ENCODE measurements around the gene MCU. TPM values are rescaled to one million over a fixed set of nuclear protein-coding genes. Genes with fewer than 3 reads are reported as not detected.
"Not testable (repeated sequence)": the region's sequence is repeated elsewhere in the genome, so short reads cannot be mapped to it uniquely, and the experiment has no call there.

The MCU gene
- polyA plus RNA-seq, 1 donor: 41.6 TPM

DNA sequence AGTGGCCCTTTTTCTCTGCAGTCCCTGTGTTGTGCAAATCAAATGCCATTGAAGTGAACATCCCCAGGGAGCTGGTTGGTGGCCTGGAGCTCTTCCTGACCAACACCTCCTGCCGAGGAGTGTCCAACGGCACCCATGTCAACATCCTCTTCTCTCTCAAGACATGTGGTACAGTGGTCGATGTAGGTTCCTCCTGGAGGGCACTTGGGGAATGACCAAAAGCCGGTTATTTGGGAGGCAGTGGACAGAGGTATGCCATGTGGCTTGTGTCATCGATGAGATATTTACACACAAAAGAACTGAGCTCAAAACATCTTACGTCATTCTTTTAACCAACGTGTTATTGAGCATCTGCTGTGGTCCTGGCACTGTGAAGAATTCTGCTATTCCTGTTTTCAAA is 221.3 kb downstream of the MCU start:
- no peaks in the 10 kb centered on the region for H3K36me3 ChIP-seq (ENCODE audit: control insufficient read depth, insufficient read depth, low read length)
- H3K4me3 ChIP-seq (ENCODE audit: low read length): no peak overlapping the region
- H3K27ac ChIP-seq (ENCODE audit: low read length): no peak overlapping the region
- WGBS (ENCODE audit: insufficient coverage, low lambda C conversion rate): no CpG with 5 or more reads among the region's 7 CpGs
- no peak for DNase-seq
- H3K9me3 ChIP-seq (ENCODE audit: control insufficient read depth, low read depth, low read length): peaks cover under 1% of the 10 kb centered on the region
- no peaks in the 10 kb centered on the region for H3K4me1 ChIP-seq (ENCODE audit: control insufficient read depth, insufficient read depth, low read length)
- H3K27me3 ChIP-seq (ENCODE audit: control insufficient read depth, insufficient read depth, low read length): no peaks in the 10 kb centered on the region

DNA sequence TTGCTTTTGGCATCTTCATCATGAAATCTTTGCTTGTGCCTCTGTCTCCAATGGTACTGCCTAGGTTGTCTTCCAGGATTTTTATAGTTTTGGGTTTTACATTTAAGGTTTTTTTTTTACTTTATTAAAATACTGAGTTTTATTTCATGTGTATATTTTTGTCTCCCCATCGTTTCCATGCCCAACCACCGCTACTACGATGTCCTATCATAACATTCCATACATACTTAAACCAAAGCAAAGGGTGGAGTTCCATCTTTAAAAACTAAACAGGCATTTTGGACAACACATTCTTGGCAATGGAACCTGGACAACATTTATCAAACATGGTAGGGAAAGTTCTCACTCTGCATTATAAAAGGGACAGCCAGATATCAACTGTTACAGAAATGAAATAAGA is 225.3 kb downstream of the MCU start:
- H3K27ac ChIP-seq (ENCODE audit: low read length); H3K9me3 ChIP-seq (ENCODE audit: control insufficient read depth, low read depth, low read length); H3K27me3 ChIP-seq (ENCODE audit: control insufficient read depth, insufficient read depth, low read length); DNase-seq; H3K36me3 ChIP-seq (ENCODE audit: control insufficient read depth, insufficient read depth, low read length); H3K4me1 ChIP-seq (ENCODE audit: control insufficient read depth, insufficient read depth, low read length); H3K4me3 ChIP-seq (ENCODE audit: low read length): not testable (repeated sequence)
- WGBS (ENCODE audit: insufficient coverage, low lambda C conversion rate): 67% methylated on average over 2 of the region's 3 CpGs

DNA sequence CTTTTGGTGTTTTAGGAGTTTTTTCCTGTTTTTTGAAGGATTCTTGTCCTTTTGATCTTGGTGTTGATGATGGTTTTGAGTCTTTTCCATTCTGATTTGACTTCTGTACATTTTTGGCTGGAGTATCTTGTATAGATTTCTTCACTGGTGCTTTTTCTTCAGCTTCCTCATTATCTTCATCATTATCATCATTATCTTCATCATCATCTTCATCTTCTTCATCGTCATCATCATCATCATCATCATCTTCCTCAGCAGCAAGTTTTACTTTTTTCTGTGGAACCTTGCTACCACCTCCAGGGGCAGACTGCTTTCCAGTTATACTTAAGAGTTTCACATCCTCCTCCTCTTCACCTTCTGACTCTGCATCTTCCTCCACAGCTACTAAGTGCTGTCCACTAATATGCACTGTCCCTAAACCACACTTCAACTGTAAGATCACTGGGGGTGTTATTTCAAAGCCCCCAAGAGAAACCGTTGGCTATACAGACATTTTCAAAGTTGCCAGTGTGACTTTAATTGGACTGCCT is 225.9 kb downstream of the MCU start:
- not testable (repeated sequence) for H3K36me3 ChIP-seq (ENCODE audit: control insufficient read depth, insufficient read depth, low read length); H3K27ac ChIP-seq (ENCODE audit: low read length); H3K27me3 ChIP-seq (ENCODE audit: control insufficient read depth, insufficient read depth, low read length); H3K4me1 ChIP-seq (ENCODE audit: control insufficient read depth, insufficient read depth, low read length); H3K9me3 ChIP-seq (ENCODE audit: control insufficient read depth, low read depth, low read length); H3K4me3 ChIP-seq (ENCODE audit: low read length); DNase-seq
- WGBS (ENCODE audit: insufficient coverage, low lambda C conversion rate): 100% methylated on average over 1 of the region's 2 CpGs

DNA sequence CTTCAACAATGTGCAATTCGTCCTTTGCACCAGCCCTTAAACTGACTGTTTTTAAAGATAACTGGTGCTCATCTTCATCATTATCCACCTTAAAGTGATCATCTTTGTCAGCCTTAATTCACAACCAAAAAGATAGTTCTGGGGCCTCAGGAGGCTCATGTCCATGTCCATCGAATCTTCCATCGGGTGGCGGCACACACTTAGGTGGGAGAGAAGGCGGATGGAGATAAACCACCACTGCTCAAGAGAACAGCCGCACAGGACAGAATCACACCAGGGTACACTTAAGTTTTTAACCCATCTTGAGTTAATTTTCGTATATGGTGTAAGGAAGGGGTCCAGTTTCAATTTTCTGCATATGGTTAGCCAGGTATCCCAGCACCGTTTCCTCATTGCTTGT is 226.4 kb downstream of the MCU start:
- Histone ChIP-seq H3K36me3 (ENCODE audit: control insufficient read depth, insufficient read depth, low read length) (no peaks in the 10 kb centered on the region), H3K9me3 (ENCODE audit: control insufficient read depth, low read depth, low read length) (peaks cover 9% of the 10 kb centered on the region), H3K27me3 (ENCODE audit: control insufficient read depth, insufficient read depth, low read length) (no peaks in the 10 kb centered on the region), H3K27ac (ENCODE audit: low read length) (no peak overlapping the region), H3K4me3 (ENCODE audit: low read length) (no peak overlapping the region), H3K4me1 (ENCODE audit: control insufficient read depth, insufficient read depth, low read length) (no peaks in the 10 kb centered on the region)
- 93% methylated on average over 3 of the region's 8 CpGs for WGBS (ENCODE audit: insufficient coverage, low lambda C conversion rate)
- DNase-seq: no peak

DNA sequence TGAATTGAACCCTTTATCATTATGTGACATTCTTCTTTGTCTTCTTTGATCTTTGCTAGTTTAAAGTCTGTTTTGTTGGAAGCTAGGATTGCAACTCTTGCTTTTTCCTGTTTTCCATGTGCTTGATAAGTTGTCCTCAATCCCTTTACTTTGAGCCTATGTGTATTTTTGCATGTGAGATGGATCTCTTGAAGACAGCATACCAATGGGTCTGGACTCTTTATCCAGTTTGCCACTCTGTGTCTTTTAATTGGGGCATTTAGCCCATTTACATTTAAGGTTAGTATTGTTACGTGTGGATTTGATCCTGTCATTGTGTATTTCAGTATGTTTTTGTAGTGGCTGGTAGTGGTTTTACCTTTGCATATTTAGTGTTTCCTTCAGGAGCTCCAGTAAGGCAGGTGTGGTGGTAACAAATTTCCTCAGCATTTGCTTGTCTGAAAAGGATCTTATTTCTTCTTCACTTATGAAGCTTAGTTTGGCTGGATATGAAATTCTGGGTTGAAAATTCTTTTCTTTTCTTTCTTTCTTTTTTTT is 229.3 kb downstream of the MCU start:
- H3K4me1 ChIP-seq (ENCODE audit: control insufficient read depth, insufficient read depth, low read length); H3K9me3 ChIP-seq (ENCODE audit: control insufficient read depth, low read depth, low read length): not testable (repeated sequence)
- no CpG with 5 or more reads among the region's 1 CpG for WGBS (ENCODE audit: insufficient coverage, low lambda C conversion rate)

DNA sequence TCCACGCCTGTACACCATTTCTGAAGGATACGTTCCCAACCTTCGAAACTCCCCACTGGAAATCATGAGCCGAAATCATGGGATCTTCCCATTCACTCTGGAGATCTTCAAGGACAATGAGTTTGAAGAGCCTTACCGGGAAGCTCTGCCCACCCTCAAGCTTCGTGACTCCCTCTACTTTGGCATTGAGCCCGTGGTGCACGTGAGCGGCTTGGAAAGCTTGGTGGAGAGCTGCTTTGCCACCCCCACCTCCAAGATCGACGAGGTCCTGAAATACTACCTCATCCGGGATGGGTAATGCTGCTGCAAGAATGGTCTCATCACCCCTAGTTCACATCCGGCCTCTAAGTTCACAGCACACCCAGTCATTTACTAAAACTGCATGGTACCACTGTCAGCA is 232.4 kb downstream of the MCU start:
- H3K9me3 ChIP-seq (ENCODE audit: control insufficient read depth, low read depth, low read length): peaks cover 5% of the 10 kb centered on the region
- H3K27me3 ChIP-seq (ENCODE audit: control insufficient read depth, insufficient read depth, low read length): no peaks in the 10 kb centered on the region
- H3K36me3 ChIP-seq (ENCODE audit: control insufficient read depth, insufficient read depth, low read length): no peaks in the 10 kb centered on the region
- WGBS (ENCODE audit: insufficient coverage, low lambda C conversion rate): no CpG with 5 or more reads among the region's 13 CpGs
- no peak overlapping the region for H3K4me3 ChIP-seq (ENCODE audit: low read length)
- no peaks in the 10 kb centered on the region for H3K4me1 ChIP-seq (ENCODE audit: control insufficient read depth, insufficient read depth, low read length)
- DNase-seq: no peak
- no peak overlapping the region for H3K27ac ChIP-seq (ENCODE audit: low read length)

More for the DNA sequence above, 229.3 kb downstream of the MCU start:
- H3K36me3 ChIP-seq (ENCODE audit: control insufficient read depth, insufficient read depth, low read length); H3K27ac ChIP-seq (ENCODE audit: low read length); H3K4me3 ChIP-seq (ENCODE audit: low read length); H3K27me3 ChIP-seq (ENCODE audit: control insufficient read depth, insufficient read depth, low read length); DNase-seq: not testable (repeated sequence)

DNA sequence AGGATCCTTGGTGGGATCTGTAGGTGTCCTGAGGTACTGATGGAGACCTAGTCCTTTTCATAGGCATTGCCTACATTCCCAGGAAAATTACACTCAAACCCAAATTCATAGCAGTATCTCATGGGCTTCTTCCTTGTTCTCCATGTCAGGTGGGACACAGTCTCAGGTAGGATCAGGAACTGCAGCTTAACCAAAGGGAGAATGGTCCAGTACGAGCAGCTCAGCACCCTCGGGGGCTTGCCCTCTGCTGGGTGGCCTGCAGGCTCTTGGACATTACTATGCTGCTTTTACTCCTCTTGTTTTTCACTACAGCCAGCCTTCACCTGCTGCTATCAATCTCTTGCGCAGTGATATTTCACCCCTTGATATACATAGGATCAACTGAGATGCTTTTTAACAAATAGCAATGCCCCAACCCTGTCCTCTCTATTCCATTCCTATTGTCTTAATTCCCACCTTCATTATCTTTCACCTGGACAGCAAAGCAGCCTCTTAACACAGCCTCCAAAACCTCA is 234.1 kb downstream of the MCU start:
- no peak overlapping the region for H3K27ac ChIP-seq (ENCODE audit: low read length)
- no peak overlapping the region for H3K4me3 ChIP-seq (ENCODE audit: low read length)
- DNase-seq: no peak
- 100% methylated on average over 1 of the region's 3 CpGs for WGBS (ENCODE audit: insufficient coverage, low lambda C conversion rate)
- no peaks in the 10 kb centered on the region for H3K36me3 ChIP-seq (ENCODE audit: control insufficient read depth, insufficient read depth, low read length)
- no peaks in the 10 kb centered on the region for H3K27me3 ChIP-seq (ENCODE audit: control insufficient read depth, insufficient read depth, low read length)
- H3K9me3 ChIP-seq (ENCODE audit: control insufficient read depth, low read depth, low read length): peaks cover 5% of the 10 kb centered on the region
- H3K4me1 ChIP-seq (ENCODE audit: control insufficient read depth, insufficient read depth, low read length): no peaks in the 10 kb centered on the region

DNA sequence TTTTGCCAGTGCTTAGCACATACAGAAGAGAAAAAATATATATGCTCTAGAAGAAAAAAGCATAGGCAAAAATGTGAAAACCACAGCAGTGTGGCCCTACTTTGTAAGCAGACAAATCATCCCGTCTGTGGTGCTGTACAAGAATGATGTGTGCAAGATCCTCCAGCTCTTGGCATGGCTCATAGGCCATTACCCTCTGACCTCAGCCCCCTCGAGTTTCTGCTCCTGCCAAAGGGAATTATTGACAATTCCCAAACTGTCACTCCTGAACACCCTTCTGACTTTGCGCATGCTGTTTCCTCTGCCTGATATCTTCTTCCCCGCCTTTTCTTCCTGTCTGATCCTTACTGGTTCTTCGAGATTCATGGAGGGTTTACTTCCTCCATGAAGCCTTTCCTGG is 235.5 kb downstream of the MCU start:
- Histone ChIP-seq H3K27ac (ENCODE audit: low read length) (no peak overlapping the region), H3K9me3 (ENCODE audit: control insufficient read depth, low read depth, low read length) (no peaks in the 10 kb centered on the region), H3K4me1 (ENCODE audit: control insufficient read depth, insufficient read depth, low read length) (no peaks in the 10 kb centered on the region), H3K27me3 (ENCODE audit: control insufficient read depth, insufficient read depth, low read length) (no peaks in the 10 kb centered on the region), H3K4me3 (ENCODE audit: low read length) (no peak overlapping the region), H3K36me3 (ENCODE audit: control insufficient read depth, insufficient read depth, low read length) (peaks cover 12% of the 10 kb centered on the region)
- WGBS (ENCODE audit: insufficient coverage, low lambda C conversion rate): 81% methylated on average over 3 of the region's 5 CpGs
- DNase-seq: no peak

DNA sequence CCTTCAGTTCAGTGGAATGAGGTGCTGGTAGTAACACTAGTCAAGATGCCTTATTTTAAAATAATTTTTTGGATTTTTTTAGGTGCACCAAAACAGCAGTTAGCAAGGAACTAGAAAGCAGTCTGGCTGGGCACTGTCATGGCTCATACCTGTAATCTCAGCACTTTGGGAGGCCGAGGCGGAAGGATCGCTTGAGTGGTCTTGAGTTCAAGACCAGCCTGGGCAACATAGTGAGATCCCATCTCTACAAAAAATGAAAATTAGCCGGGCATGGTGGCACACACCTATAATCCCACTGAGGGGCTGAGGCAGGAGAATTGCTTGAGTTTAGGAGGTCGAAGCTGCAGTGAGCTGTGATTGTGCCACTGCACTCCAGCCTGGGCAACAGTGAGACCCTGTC is 236.9 kb downstream of the MCU start:
- peaks cover 15% of the 10 kb centered on the region for H3K36me3 ChIP-seq (ENCODE audit: control insufficient read depth, insufficient read depth, low read length)
- 83% methylated on average over 1 of the region's 5 CpGs for WGBS (ENCODE audit: insufficient coverage, low lambda C conversion rate)

DNA sequence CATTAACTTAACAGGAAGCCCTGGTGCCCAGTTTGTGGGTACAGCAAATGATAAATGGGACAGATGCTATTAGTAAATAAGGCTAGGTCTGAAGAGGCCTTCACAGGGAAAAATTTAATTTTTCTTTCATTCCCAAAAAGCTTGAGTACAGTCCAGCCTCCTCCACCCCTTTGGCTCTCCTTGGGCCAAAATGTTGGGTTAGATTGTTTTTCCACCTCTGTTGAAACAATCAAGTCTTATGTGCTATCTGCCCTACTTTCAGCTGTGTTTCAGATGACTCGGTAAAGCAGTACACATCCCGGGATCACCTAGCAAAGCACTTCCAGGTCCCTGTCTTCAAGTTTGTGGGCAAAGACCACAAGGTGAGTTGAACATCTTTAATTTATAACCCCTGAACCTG is 238.3 kb downstream of the MCU start:
- no CpG with 5 or more reads among the region's 2 CpGs for WGBS (ENCODE audit: insufficient coverage, low lambda C conversion rate)
- Histone ChIP-seq H3K27ac (ENCODE audit: low read length) (no peak overlapping the region), H3K36me3 (ENCODE audit: control insufficient read depth, insufficient read depth, low read length) (peaks cover 28% of the 10 kb centered on the region), H3K9me3 (ENCODE audit: control insufficient read depth, low read depth, low read length) (no peaks in the 10 kb centered on the region), H3K4me1 (ENCODE audit: control insufficient read depth, insufficient read depth, low read length) (no peaks in the 10 kb centered on the region), H3K27me3 (ENCODE audit: control insufficient read depth, insufficient read depth, low read length) (no peaks in the 10 kb centered on the region), H3K4me3 (ENCODE audit: low read length) (no peak overlapping the region)
- DNase-seq: no peak

More for the DNA sequence above, 236.9 kb downstream of the MCU start:
- Histone ChIP-seq H3K27ac (ENCODE audit: low read length) (no peak overlapping the region), H3K27me3 (ENCODE audit: control insufficient read depth, insufficient read depth, low read length) (no peaks in the 10 kb centered on the region), H3K9me3 (ENCODE audit: control insufficient read depth, low read depth, low read length) (no peaks in the 10 kb centered on the region), H3K4me1 (ENCODE audit: control insufficient read depth, insufficient read depth, low read length) (no peaks in the 10 kb centered on the region), H3K4me3 (ENCODE audit: low read length) (no peak overlapping the region)
- DNase-seq: no peak

Measured in large intestine (tissue), 3 donors.